NCI-H1436 (cell line): ENCODE measurements around the gene TAF12.
"Not testable (repeated sequence)": the region's sequence is repeated elsewhere in the genome, so short reads cannot be mapped to it uniquely, and the experiment has no call there.

Experiments
- DNase-seq: peaks from one replicate; lab custom pipeline; 2025; lab: John Stamatoyannopoulos, UW

Gene TAF12

GRCh38 chr1:28644494-28644893 lies 1.6 kb upstream of the TAF12 start:
- no peak for DNase-seq

GRCh38 chr1:28642056-28642846 lies 616 bp downstream of the TAF12 start:
- DNase-seq, result no peak

GRCh38 chr1:28640766-28641165 lies 2.1 kb downstream of the TAF12 start:
- no peak for DNase-seq

GRCh38 chr1:28632560-28632959 lies 10.3 kb downstream of the TAF12 start:
- DNase-seq, result no peak

- DNase-seq, result no peak
Measured at GRCh38 chr1:28631713-28632112, 11.2 kb downstream of the TAF12 start.

GRCh38 chr1:28613175-28613574 lies 29.7 kb downstream of the TAF12 start:
- no peak for DNase-seq

GRCh38 chr1:28606771-28607170 lies 36.1 kb downstream of the TAF12 start:
- DNase-seq, result no peak

- no peak for DNase-seq
Measured at GRCh38 chr1:28604962-28605361, 37.9 kb downstream of the TAF12 start.

GRCh38 chr1:28604411-28604810 lies 38.5 kb downstream of the TAF12 start:
- DNase-seq, result no peak

- peak; percentile 35 for DNase-seq
Measured at GRCh38 chr1:28602536-28603439, 40.1 kb downstream of the TAF12 start.

GRCh38 chr1:28601696-28602095 lies 41.2 kb downstream of the TAF12 start:
- DNase-seq, result no peak

- DNase-seq, result not testable (repeated sequence)
Measured at GRCh38 chr1:28596276-28596675, 46.6 kb downstream of the TAF12 start.

GRCh38 chr1:28595412-28596191 lies 47.3 kb downstream of the TAF12 start:
- DNase-seq, result no peak

- DNase-seq, result not testable (repeated sequence)
Measured at GRCh38 chr1:28594686-28595411, 48.0 kb downstream of the TAF12 start.

- DNase-seq, result not testable (repeated sequence)
Measured at GRCh38 chr1:28593988-28594356, 48.9 kb downstream of the TAF12 start.

GRCh38 chr1:28592321-28593071 lies 50.4 kb downstream of the TAF12 start:
- no peak for DNase-seq

GRCh38 chr1:28591708-28592320 lies 51.1 kb downstream of the TAF12 start, which contains the start of gene RAB42:
RAB42 (plus strand) TSS chr1:28592265; CDS start chr1:28592512, 247 bp downstream.
- DNase-seq, result no peak

GRCh38 chr1:28586585-28587391 lies 56.1 kb downstream of the TAF12 start:
- not testable (repeated sequence) for DNase-seq

GRCh38 chr1:28582248-28582615 lies 60.6 kb downstream of the TAF12 start:
- DNase-seq, result no peak
